ENCODE measurements around the gene EPB41L5.

DNA sequence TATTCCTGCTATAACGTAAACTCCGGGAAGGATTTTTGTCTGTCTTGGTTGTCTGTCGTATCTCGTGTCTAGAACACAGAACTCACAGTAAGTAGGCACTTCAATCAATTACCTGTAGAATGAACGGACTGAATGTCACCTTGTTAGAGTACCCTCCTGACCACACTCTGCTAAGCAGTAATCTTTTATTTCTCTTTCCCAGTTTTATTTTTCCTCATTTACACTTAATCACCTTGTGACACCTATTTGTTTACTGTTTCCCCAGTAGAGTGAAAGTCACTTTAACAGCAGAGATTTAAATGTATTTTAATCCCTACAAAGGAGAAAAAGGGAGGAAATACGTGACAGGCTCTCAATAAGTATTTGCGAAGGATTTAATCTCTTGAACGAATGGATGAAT, 514 bp upstream of the EPB41L5 start:
- TF ChIP-seq, protein P1, sequence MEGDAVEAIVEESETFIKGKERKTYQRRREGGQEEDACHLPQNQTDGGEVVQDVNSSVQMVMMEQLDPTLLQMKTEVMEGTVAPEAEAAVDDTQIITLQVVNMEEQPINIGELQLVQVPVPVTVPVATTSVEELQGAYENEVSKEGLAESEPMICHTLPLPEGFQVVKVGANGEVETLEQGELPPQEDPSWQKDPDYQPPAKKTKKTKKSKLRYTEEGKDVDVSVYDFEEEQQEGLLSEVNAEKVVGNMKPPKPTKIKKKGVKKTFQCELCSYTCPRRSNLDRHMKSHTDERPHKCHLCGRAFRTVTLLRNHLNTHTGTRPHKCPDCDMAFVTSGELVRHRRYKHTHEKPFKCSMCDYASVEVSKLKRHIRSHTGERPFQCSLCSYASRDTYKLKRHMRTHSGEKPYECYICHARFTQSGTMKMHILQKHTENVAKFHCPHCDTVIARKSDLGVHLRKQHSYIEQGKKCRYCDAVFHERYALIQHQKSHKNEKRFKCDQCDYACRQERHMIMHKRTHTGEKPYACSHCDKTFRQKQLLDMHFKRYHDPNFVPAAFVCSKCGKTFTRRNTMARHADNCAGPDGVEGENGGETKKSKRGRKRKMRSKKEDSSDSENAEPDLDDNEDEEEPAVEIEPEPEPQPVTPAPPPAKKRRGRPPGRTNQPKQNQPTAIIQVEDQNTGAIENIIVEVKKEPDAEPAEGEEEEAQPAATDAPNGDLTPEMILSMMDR (IDR thresholded peaks at IDR 0.05) = no peak
- TF ChIP-seq POLR2A (IDR thresholded peaks at IDR 0.05) = no peak
